Panc1 (cell line): ENCODE data around the gene HMG20B. TPM values are rescaled to one million over a fixed set of nuclear protein-coding genes. Genes with fewer than 3 reads are reported as not detected.

ENCODE experiments used
- ATAC-seq: fragments of 200-7000 bp; cut with Tn5 transposase; 2 replicates; pipeline ENCODE4 v1.9.1; 2020; ENCODE audit warnings: mild to moderate bottlenecking, moderate library complexity
- BruUV-seq: library from RNA; stranded (reverse); fragments of 400-500 nt; replicated peaks from 2 replicates; lab custom pipeline; 2021; lab: Mats Ljungman, UMichigan
- CTCF ChIA-PET: fragments of 300-600 bp; sonication (Branson Sonifier 250); formaldehyde crosslinking; loops from one replicate; lab custom pipeline; 2022; ENCODE audit warnings: antibody characterized with exemption; lab: Charles Lee
- POLR2A ChIA-PET: fragments of 300-600 bp; sonication (Branson Sonifier 250); formaldehyde crosslinking; loops from one replicate; lab custom pipeline; 2022; ENCODE audit warnings: antibody characterized with exemption; lab: Charles Lee
- DNase-seq: peaks from one replicate; pipeline ENCODE4 v3.0.0-alpha.2; 2010; ENCODE audit warnings: low read depth, low spot score
- H3K27ac ChIP-seq: 2 replicates; pipeline ENCODE4 v1.5.1; 2011; ENCODE audit warnings: mild to moderate bottlenecking, low read length, inconsistent platforms
- H3K27me3 ChIP-seq: fragments of 200-500 bp; sonication (Bioruptor generic); 2 replicates; pipeline ENCODE4 v1.6.0; 2014; ENCODE audit warnings: low read length, inconsistent platforms; ENCODE audit not compliant: control insufficient read depth, insufficient read depth
- H3K36me3 ChIP-seq: fragments of 200-500 bp; sonication (Bioruptor generic); 2 replicates; pipeline ENCODE4 v1.5.1; 2014; ENCODE audit warnings: inconsistent platforms, mild to moderate bottlenecking, low read length, moderate library complexity; ENCODE audit not compliant: control insufficient read depth, insufficient read depth
- H3K4me1 ChIP-seq: 2 replicates; pipeline ENCODE4 v1.5.1; 2011; ENCODE audit warnings: inconsistent platforms, mild to moderate bottlenecking, low read length, moderate library complexity; ENCODE audit not compliant: control insufficient read depth, insufficient read depth
- H3K4me3 ChIP-seq, 2 experiments: 2 replicates each; pipeline ENCODE4 v1.5.1; 2011 to 2012; ENCODE audit warnings: low read depth in 2 of 2, low read length in 2 of 2, mild to moderate bottlenecking in 2 of 2, inconsistent platforms in 1 of 2, moderate library complexity in 1 of 2
- H3K9me3 ChIP-seq: fragments of 200-500 bp; sonication (Bioruptor generic); 2 replicates; pipeline ENCODE4 v1.5.1; 2014; ENCODE audit warnings: low read depth, mild to moderate bottlenecking, inconsistent platforms, low read length, moderate library complexity; ENCODE audit not compliant: control insufficient read depth, insufficient read depth
- POLR2AphosphoS5 ChIP-seq: IDR thresholded peaks from 2 replicates; pipeline ENCODE4 v1.6.1; 2012; ENCODE audit warnings: mild to moderate bottlenecking, low read depth, low read length, moderate library complexity
- REST ChIP-seq, 2 experiments: IDR thresholded peaks; 2 replicates each; pipeline ENCODE4 v1.6.1; 2011 to 2012; ENCODE audit warnings: low read depth in 2 of 2, control low read depth in 1 of 2, low read length in 1 of 2, mild to moderate bottlenecking in 1 of 2, moderate library complexity in 1 of 2; ENCODE audit not compliant: insufficient read depth in 1 of 2
- SIN3A ChIP-seq: IDR thresholded peaks from 2 replicates; pipeline ENCODE4 v1.6.1; 2012; ENCODE audit warnings: low read depth, mild to moderate bottlenecking, low read length, moderate library complexity, borderline replicate concordance; ENCODE audit not compliant: insufficient read depth
- TCF7L2 ChIP-seq: IDR thresholded peaks from 2 replicates; pipeline ENCODE4 v1.6.1; 2011; ENCODE audit warnings: mild to moderate bottlenecking, low read depth, low read length, inconsistent platforms
- in situ Hi-C: cut with HindIII; loops from 2 replicates; pipeline ENCODE4 v1.10.0; 2016; ENCODE audit warnings: low sequenced_read_pairs, low pct_unique_long_range_greater_than_20kb
- intact Hi-C: fragments of 100-400 bp; cut with micrococcal nuclease; formaldehyde crosslinking; loops from one replicate; pipeline ENCODE4 v1.10.0; 2022; ENCODE audit not compliant: unreplicated experiment
- total RNA-seq: library from RNA; stranded (reverse); gene quantifications from one replicate; pipeline ENCODE4 v1.2.1, GENCODE V29; 2021; ENCODE audit not compliant: unreplicated experiment
- TF ChIP-seq, protein P1 (sequence below): fragments of 450-650 bp; IDR thresholded peaks from 2 replicates; pipeline ENCODE4 v1.5.1; 2017; ENCODE audit warnings: mild to moderate bottlenecking

Gene HMG20B
- total RNA-seq, 1 experiment from 2014 or later: 74.7 TPM

GRCh38 chr19:3524078-3524842, 48.5 kb upstream of the HMG20B start:
- BruUV-seq: no TSS peak
- no peak for ATAC-seq
- Histone ChIP-seq H3K27me3 (no peaks in the 10 kb centered on the region), H3K9me3 (no peaks in the 10 kb centered on the region), H3K36me3 (no peaks in the 10 kb centered on the region), H3K27ac (no peak overlapping the region), H3K4me3 (no peak overlapping the region), H3K4me1 (no peaks in the 10 kb centered on the region)
- intact Hi-C loops (no loop called here), in situ Hi-C loops (no loop called here)
- TF ChIP-seq TCF7L2 (no peak), SIN3A (no peak)
- TF ChIP-seq, protein P1, sequence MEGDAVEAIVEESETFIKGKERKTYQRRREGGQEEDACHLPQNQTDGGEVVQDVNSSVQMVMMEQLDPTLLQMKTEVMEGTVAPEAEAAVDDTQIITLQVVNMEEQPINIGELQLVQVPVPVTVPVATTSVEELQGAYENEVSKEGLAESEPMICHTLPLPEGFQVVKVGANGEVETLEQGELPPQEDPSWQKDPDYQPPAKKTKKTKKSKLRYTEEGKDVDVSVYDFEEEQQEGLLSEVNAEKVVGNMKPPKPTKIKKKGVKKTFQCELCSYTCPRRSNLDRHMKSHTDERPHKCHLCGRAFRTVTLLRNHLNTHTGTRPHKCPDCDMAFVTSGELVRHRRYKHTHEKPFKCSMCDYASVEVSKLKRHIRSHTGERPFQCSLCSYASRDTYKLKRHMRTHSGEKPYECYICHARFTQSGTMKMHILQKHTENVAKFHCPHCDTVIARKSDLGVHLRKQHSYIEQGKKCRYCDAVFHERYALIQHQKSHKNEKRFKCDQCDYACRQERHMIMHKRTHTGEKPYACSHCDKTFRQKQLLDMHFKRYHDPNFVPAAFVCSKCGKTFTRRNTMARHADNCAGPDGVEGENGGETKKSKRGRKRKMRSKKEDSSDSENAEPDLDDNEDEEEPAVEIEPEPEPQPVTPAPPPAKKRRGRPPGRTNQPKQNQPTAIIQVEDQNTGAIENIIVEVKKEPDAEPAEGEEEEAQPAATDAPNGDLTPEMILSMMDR: no peak
- CTCF ChIA-PET: no interaction called here
- POLR2A ChIA-PET: no interaction called here
- DNase-seq: no peak

GRCh38 chr19:3524904-3525451, 47.8 kb upstream of the HMG20B start:
- H3K4me1 ChIP-seq: no peaks in the 10 kb centered on the region
- no peak overlapping the region for H3K4me3 ChIP-seq
- DNase-seq (no peak), ATAC-seq (no peak)
- H3K27me3 ChIP-seq: no peaks in the 10 kb centered on the region
- BruUV-seq: no TSS peak
- TF ChIP-seq, protein P1: no peak
- TF ChIP-seq REST (IDR thresholded peaks at IDR 0.05; ENCODE audit: insufficient read depth in 1 of 2, low read depth in 2 of 2, low read length in 1 of 2) (no peak), POLR2AphosphoS5 (no peak), SIN3A (no peak), TCF7L2 (no peak)
- intact Hi-C loops (no loop called here), in situ Hi-C loops (no loop called here)
- no peaks in the 10 kb centered on the region for H3K9me3 ChIP-seq
- no peak overlapping the region for H3K27ac ChIP-seq
- ChIA-PET CTCF (no interaction called here), POLR2A (no interaction called here)
- no peaks in the 10 kb centered on the region for H3K36me3 ChIP-seq
